ENCODE results near the gene MRPL10.
A peak's percentile ranks its signal among the peaks of the same experiment; 100 is the strongest.

Gene MRPL10

GRCh38 chr17:47789611-47790561 lies 41.5 kb downstream of the MRPL10 start:
- H3K27me3 ChIP-seq (ENCODE audit: insufficient read depth, insufficient read length), result peaks cover 61% of the 10 kb centered on the region
- peak overlapping the region; percentile 76 for H3K9ac ChIP-seq (ENCODE audit: insufficient read length, low read depth)
- TF ChIP-seq ZNF274 (IDR thresholded peaks at IDR 0.05; ENCODE audit: low read depth, low read length), result no peak
- peak; percentile 66 for TF ChIP-seq SUZ12 (IDR thresholded peaks at IDR 0.05; ENCODE audit: extremely low read depth, insufficient read depth, insufficient read length)
- TF ChIP-seq YY1 (IDR thresholded peaks at IDR 0.05; ENCODE audit: insufficient read depth, insufficient read length), result no peak
- H3K36me3 ChIP-seq (ENCODE audit: insufficient read depth, insufficient read length, low read length), result no peaks in the 10 kb centered on the region
- peak overlapping the region; percentile 59 for H3K4me3 ChIP-seq (ENCODE audit: insufficient read length, low read depth)
- no peaks in the 10 kb centered on the region for H3K9me3 ChIP-seq (ENCODE audit: insufficient read depth, low read length)
- no peak for DNase-seq (ENCODE audit: low read depth, low spot score)
- H3K4me1 ChIP-seq (ENCODE audit: insufficient read depth, insufficient read length), result no peaks in the 10 kb centered on the region

- no peak for TF ChIP-seq ZNF274 (IDR thresholded peaks at IDR 0.05; ENCODE audit: low read depth, low read length)
- no peak for TF ChIP-seq YY1 (IDR thresholded peaks at IDR 0.05; ENCODE audit: insufficient read depth, insufficient read length)
- TF ChIP-seq SUZ12 (IDR thresholded peaks at IDR 0.05; ENCODE audit: extremely low read depth, insufficient read depth, insufficient read length), result no peak
- H3K27me3 ChIP-seq (ENCODE audit: insufficient read depth, insufficient read length), result peaks cover 23% of the 10 kb centered on the region
Measured at GRCh38 chr17:47785538-47786123, 45.7 kb downstream of the MRPL10 start.

GRCh38 chr17:47781397-47781796 lies 49.9 kb downstream of the MRPL10 start:
- no peaks in the 10 kb centered on the region for H3K4me1 ChIP-seq (ENCODE audit: insufficient read depth, insufficient read length)
- TF ChIP-seq SUZ12 (IDR thresholded peaks at IDR 0.05; ENCODE audit: extremely low read depth, insufficient read depth, insufficient read length), result no peak
- TF ChIP-seq ZNF274 (IDR thresholded peaks at IDR 0.05; ENCODE audit: low read depth, low read length), result no peak
- no peak for TF ChIP-seq YY1 (IDR thresholded peaks at IDR 0.05; ENCODE audit: insufficient read depth, insufficient read length)
- DNase-seq (ENCODE audit: low read depth, low spot score), result no peak
- no peaks in the 10 kb centered on the region for H3K9me3 ChIP-seq (ENCODE audit: insufficient read depth, low read length)
- H3K4me3 ChIP-seq (ENCODE audit: insufficient read length, low read depth), result no peak overlapping the region
- no peaks in the 10 kb centered on the region for H3K36me3 ChIP-seq (ENCODE audit: insufficient read depth, insufficient read length, low read length)
- H3K27me3 ChIP-seq (ENCODE audit: insufficient read depth, insufficient read length), result no peaks in the 10 kb centered on the region
- H3K9ac ChIP-seq (ENCODE audit: insufficient read length, low read depth), result no peak overlapping the region

More at GRCh38 chr17:47785538-47786123, 45.7 kb downstream of the MRPL10 start:
- Histone ChIP-seq H3K9ac (ENCODE audit: insufficient read length, low read depth) (no peak overlapping the region), H3K9me3 (ENCODE audit: insufficient read depth, low read length) (no peaks in the 10 kb centered on the region), H3K4me1 (ENCODE audit: insufficient read depth, insufficient read length) (no peaks in the 10 kb centered on the region), H3K4me3 (ENCODE audit: insufficient read length, low read depth) (no peak overlapping the region), H3K36me3 (ENCODE audit: insufficient read depth, insufficient read length, low read length) (no peaks in the 10 kb centered on the region)
- no peak for DNase-seq (ENCODE audit: low read depth, low spot score)

- Histone ChIP-seq H3K36me3 (ENCODE audit: insufficient read depth, insufficient read length, low read length) (no peaks in the 10 kb centered on the region), H3K9me3 (ENCODE audit: insufficient read depth, low read length) (no peaks in the 10 kb centered on the region), H3K27me3 (ENCODE audit: insufficient read depth, insufficient read length) (peaks cover 24% of the 10 kb centered on the region), H3K4me1 (ENCODE audit: insufficient read depth, insufficient read length) (no peaks in the 10 kb centered on the region), H3K4me3 (ENCODE audit: insufficient read length, low read depth) (no peak overlapping the region), H3K9ac (ENCODE audit: insufficient read length, low read depth) (no peak overlapping the region)
- no peak for TF ChIP-seq SUZ12 (IDR thresholded peaks at IDR 0.05; ENCODE audit: extremely low read depth, insufficient read depth, insufficient read length)
- TF ChIP-seq YY1 (IDR thresholded peaks at IDR 0.05; ENCODE audit: insufficient read depth, insufficient read length), result no peak
- no peak for DNase-seq (ENCODE audit: low read depth, low spot score)
Measured at GRCh38 chr17:47778184-47778635, 53.1 kb downstream of the MRPL10 start.

- H3K27me3 ChIP-seq (ENCODE audit: insufficient read depth, insufficient read length), result peaks cover 28% of the 10 kb centered on the region
- no peaks in the 10 kb centered on the region for H3K36me3 ChIP-seq (ENCODE audit: insufficient read depth, insufficient read length, low read length)
- H3K9ac ChIP-seq (ENCODE audit: insufficient read length, low read depth), result no peak overlapping the region
- no peak overlapping the region for H3K4me3 ChIP-seq (ENCODE audit: insufficient read length, low read depth)
- TF ChIP-seq ZNF274 (IDR thresholded peaks at IDR 0.05; ENCODE audit: low read depth, low read length), result no peak
- TF ChIP-seq SUZ12 (IDR thresholded peaks at IDR 0.05; ENCODE audit: extremely low read depth, insufficient read depth, insufficient read length), result no peak
- TF ChIP-seq YY1 (IDR thresholded peaks at IDR 0.05; ENCODE audit: insufficient read depth, insufficient read length), result no peak
- H3K9me3 ChIP-seq (ENCODE audit: insufficient read depth, low read length), result peaks cover under 1% of the 10 kb centered on the region; the same call in 1 of the 2 replicates
- no peak for DNase-seq (ENCODE audit: low read depth, low spot score)
- H3K4me1 ChIP-seq (ENCODE audit: insufficient read depth, insufficient read length), result no peaks in the 10 kb centered on the region
Measured at GRCh38 chr17:47776330-47777197, 54.8 kb downstream of the MRPL10 start.

GRCh38 chr17:47774987-47775580 lies 56.3 kb downstream of the MRPL10 start:
- Histone ChIP-seq H3K4me3 (ENCODE audit: insufficient read length, low read depth) (no peak overlapping the region), H3K27me3 (ENCODE audit: insufficient read depth, insufficient read length) (peaks cover 28% of the 10 kb centered on the region), H3K36me3 (ENCODE audit: insufficient read depth, insufficient read length, low read length) (no peaks in the 10 kb centered on the region), H3K4me1 (ENCODE audit: insufficient read depth, insufficient read length) (no peaks in the 10 kb centered on the region), H3K9ac (ENCODE audit: insufficient read length, low read depth) (no peak overlapping the region), H3K9me3 (ENCODE audit: insufficient read depth, low read length) (peaks cover 8% of the 10 kb centered on the region)
- DNase-seq (ENCODE audit: low read depth, low spot score), result no peak
- no peak for TF ChIP-seq YY1 (IDR thresholded peaks at IDR 0.05; ENCODE audit: insufficient read depth, insufficient read length)
- no peak for TF ChIP-seq ZNF274 (IDR thresholded peaks at IDR 0.05; ENCODE audit: low read depth, low read length)
- TF ChIP-seq SUZ12 (IDR thresholded peaks at IDR 0.05; ENCODE audit: extremely low read depth, insufficient read depth, insufficient read length), result no peak
